22Rv1 (cell line): ENCODE measurements around the gene POLE4.

Experiments
- CTCF ChIP-seq: fragments of 450-650 bp; IDR thresholded peaks from 2 replicates; pipeline ENCODE4 v1.5.1; 2017; ENCODE audit warnings: mild to moderate bottlenecking
- ZFX ChIP-seq: fragments of 450-650 bp; IDR thresholded peaks from 2 replicates; pipeline ENCODE4 v1.6.1; 2017; ENCODE audit warnings: antibody characterized with exemption, borderline replicate concordance

GRCh38 chr2:74935975-74936391 is 22.5 kb upstream of the POLE4 start:
- TF ChIP-seq CTCF = no peak
- TF ChIP-seq ZFX = no peak
